ENCODE results near the gene MOV10L1.

The MOV10L1 gene

GRCh38 chr22:50190182-50190940, 100.6 kb downstream of the MOV10L1 start:
- DNase-seq = peak; percentile 84 to 91 (median 86)

DNA sequence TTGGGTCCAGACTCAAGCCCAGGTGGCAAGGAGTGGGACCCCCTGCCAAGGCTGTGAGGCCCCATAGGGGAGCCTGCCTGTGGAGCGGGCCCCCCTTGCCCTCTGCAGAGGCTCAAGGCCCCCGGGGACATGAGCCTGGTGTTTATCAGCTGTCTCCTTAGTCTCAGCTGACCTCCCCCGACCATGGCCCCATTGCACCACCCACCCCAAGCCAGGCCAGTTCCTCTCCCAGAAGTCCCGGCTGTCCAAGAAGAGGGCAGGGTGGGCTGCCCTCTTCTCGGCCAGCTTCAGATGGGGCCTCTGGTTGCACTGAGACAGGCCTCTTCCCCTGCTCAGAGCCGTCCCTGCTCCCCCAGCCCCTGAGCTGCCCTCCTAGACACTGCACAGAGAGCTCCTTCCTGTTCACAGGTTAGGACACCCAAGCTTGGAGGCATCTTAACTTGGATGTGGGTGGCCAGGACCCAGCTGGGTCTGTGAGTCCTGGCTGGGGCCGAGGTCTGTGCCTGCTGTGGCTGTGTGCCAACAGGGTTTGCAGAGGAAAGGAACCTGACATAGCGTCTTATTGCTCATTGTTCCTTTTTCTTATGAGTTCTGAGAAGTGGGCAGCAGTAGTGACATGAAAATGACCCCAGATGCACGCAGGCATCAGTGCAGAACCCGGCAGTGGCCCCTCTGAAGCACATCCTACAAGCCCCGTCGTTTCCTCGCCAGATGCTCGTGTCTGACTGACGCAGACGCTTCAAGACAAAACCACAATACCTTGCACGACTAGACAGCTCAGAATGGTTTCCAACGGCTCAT, 101.3 kb downstream of the MOV10L1 start:
- DNase-seq = peak; percentile 72 to 88 (median 75)

DNA sequence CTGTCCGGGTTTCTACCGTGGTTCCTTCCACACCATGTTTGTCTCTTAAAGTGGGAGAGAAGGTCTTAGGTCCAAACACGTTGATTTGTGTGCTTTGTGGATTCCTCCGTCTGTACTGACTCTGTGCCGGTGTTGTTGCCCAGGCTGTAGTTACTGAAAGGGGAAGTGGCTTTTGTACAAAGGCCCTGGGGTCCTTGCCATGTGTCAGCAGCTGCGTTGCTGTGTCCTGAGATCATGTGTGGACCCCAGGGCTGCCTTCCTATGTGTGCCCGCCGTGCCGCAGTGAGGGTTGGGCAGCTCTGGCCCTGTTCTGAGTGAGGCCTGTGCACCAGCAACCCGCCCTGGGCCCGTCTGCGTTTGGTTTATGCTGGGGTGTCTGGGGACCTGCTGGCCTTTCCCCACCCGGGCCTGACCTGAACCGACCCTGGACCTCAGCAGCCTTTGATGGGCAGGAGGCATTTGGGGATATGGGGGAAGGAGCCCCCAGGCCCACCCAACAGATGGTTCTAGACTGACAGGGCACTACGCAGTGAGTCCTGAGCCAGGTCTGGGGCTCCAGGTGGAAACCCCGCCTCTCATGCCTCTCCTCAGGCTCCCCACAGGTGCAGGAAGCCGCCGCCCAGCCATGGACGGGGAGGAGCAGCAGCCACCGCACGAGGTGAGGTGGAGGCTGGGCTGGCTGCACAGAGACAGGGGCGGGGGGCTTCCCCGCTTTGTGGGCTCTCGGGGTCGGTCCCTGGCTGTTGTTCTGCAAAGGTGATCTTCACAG, 102.8 kb downstream of the MOV10L1 start:
- DNase-seq = peak in 1 of 3 donors; percentile 35

DNA sequence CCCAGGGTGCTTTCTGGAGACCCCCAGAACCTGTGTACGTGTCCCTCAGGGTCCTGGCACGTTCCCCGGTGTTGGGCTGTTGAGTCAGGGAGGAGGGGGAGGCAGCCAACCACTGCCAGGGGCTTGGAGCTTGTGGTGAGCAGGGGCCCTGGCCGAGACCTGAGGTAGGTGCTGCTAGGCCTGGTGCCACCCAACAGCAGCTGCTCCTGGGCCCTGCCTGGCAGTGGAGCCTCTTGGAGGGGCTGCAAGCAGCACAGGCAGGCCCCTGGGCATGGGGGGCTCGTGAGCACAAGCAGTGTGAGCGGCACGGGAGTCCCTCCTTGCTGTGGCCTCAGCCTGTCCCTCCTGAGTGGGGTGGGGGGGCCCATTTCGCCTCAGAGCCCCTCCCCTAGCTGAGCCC, 103.8 kb downstream of the MOV10L1 start:
- no peak for DNase-seq

DNA sequence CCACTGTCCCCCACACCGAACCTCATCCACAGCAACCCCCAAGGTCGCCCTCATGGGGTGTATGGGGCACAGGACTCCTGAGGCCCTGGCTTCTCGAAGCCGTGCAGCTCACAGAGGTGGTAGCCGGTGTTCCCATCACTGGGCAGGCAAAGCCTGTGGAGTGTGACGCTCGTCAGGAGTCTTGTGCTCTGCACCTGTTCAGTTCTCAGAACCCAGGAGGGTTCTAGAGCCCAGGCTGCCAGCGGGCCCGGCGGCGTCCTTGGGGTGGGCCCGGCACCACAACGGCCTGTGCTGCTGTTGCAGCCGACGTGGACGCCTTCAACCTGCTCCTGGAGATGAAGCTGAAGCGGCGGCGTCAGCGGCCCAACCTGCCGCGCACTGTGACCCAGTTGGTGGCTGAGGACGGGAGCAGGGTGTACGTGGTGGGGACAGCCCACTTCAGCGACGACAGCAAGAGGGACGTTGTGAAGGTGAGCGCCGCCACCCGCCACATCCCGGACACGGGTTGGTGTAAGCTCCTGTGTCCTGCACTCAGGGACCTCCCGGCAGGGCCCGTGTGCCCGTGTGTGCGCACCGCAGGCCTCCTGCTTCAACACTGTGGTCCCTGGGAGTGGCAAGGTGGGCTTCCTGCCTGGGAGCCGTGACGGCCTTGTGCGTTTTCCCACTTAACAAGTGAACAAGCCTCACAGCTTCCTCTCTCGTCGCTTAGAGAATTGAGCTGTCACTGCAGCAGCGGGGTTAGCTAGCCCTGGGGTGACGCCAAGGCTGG, 104.4 kb downstream of the MOV10L1 start:
- DNase-seq = no peak

GRCh38 chr22:50196256-50196655, 106.5 kb downstream of the MOV10L1 start:
- no peak for DNase-seq

- no peak for DNase-seq
These were observed 107.4 kb downstream of the MOV10L1 start for GRCh38 chr22:50197000-50197800.

GRCh38 chr22:50197856-50198623, 108.2 kb downstream of the MOV10L1 start:
- DNase-seq = no peak

GRCh38 chr22:50198624-50199017, 108.8 kb downstream of the MOV10L1 start:
- DNase-seq = no peak

GRCh38 chr22:50199251-50199721, 109.5 kb downstream of the MOV10L1 start:
- DNase-seq = no peak

DNA sequence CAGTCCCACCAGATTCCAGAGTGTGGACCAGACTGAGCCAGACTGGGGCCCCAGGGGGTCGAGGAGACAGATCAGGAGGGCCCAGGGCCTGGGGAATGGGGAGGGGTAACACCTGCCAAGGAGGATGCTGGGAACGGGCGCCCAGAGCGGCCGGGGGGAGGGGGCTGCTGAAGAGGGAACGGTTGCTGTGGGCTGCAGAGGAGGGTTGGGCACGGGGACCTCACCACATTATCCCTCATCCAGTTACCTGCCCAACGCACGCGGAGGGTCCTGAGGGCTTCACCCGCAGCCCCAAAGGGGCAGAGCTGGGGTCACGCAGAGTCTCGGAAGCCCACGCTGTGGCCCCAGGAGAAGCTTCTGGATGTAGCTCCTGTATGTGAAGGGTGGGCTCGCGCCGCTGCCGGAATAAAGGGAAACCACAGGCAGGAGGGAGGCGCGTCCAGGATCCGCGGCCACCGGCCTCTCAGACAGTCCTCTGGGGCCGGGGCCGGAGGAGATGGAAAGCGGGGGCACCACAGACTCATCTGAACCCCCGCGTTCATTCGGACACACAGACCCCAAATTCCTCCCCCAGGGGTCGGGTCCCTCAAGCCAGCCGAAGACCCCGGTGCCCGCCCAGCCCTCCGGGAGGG, 110.1 kb downstream of the MOV10L1 start:
- peak in 1 of 3 donors; percentile 38 for DNase-seq

DNA sequence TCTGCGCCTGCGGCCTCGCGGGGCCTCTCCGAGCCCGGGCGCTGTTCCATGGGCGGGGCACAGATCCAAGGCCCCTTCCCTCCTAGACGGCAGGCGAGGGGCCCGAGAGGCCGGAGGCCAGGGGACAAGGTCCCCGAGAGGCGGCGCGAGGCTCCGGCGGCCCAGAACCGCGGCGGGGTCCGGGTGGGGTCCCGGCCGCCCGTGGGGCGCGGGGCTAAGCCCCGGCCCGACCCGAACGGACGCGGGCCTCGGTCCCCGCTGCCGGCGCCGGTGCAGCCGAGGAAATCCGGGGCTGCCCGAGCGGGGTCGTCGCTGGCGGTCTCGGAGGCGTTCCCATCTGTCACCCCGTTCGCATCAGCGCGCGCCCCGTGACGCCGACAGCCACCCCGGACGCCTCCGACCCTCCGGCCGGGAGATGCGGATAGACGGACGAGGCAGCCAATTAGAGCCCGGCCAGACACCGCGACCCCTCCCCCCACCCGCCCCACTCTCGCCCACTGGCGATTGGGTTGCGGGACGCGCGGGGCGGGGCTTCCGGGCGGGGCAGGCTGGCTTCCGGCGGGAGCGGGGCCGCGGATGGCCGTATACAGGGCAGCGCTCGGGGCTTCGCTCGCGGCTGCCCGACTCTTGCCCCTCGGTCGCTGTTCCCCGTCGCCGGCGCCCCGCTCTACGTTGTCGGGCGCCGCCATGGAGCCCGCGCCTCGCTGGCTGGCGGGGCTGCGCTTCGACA, 110.8 kb downstream of the MOV10L1 start, which contains the start of gene SELENOO:
Gene SELENOO (plus strand): TSS at position 551 of the 730 bp plus-strand sequence. CDS start 26 bp downstream, at position 577.
- DNase-seq = peak; percentile 90 to 97 (median 95)

- peak in 1 of 3 donors; percentile 63 for DNase-seq
These were observed 111.7 kb downstream of the MOV10L1 start for GRCh38 chr22:50201191-50202129.

- no peak for DNase-seq
These were observed 112.4 kb downstream of the MOV10L1 start for GRCh38 chr22:50202130-50202666.

- no peak for DNase-seq
These were observed 113.5 kb downstream of the MOV10L1 start for GRCh38 chr22:50203288-50203687.

DNA sequence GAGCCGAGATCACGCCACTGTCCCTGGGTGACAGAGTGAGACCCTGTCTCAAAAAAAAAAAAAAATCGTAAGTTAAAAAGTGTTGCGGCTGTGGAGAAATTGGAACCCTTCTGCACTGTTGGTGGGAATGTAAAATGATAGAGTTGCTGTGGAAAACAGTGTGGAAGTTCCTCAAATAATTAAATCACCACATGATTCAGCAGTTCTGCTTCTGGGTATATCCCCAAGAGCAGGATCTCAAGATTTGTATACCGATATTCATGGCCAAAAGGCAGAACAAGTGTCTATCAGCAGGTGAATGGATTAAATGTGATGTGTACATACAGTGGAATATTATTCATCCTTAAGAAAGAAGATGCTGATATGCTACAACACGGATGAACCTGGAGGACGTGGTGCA, 114.8 kb downstream of the MOV10L1 start:
- peak; percentile 45 to 72 (median 68) for DNase-seq

DNA sequence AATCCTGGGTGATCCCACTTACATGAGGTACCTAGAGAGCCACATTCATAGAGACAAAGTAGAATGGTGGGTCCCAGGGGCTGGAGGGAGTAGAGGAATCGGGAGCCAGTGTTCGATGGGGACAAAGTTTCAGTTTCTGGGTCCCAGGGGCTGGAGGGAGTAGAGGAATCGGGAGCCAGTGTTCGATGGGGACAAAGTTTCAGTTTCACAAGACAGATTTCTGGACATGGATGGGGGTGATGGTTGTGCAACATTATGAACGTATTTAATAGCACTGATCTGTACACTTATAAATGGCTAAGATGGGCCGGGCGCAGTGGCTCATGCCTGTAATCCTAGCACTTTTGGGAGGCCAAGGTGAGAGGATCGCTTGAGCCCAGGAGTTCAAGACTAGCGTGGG, 115.2 kb downstream of the MOV10L1 start:
- peak in 1 of 3 donors; percentile 30 for DNase-seq
